Dedifferentiated amniotic fluid mesenchymal stem cell (primary cell): ENCODE results near the gene PRDM10.
"Not testable (repeated sequence)": the region's sequence is repeated elsewhere in the genome, so short reads cannot be mapped to it uniquely, and the experiment has no call there.

Experiments used
- DNase-seq: peaks from one replicate; pipeline ENCODE4 v3.0.0-alpha.2; 2016; ENCODE audit errors: extremely low spot score

PRDM10 gene

GRCh38 chr11:129895126-129896041, 107.3 kb downstream of the PRDM10 start, which contains the start of gene NFRKB:
Gene NFRKB (minus strand): TSS chr11:129895578. CDS start chr11:129892849, 2,729 bp downstream.
- DNase-seq: peak; percentile 51

- no peak for DNase-seq
These were observed 108.1 kb downstream of the PRDM10 start for GRCh38 chr11:129894278-129895125.

GRCh38 chr11:129888451-129888850, 114.2 kb downstream of the PRDM10 start:
- DNase-seq: no peak

- DNase-seq: no peak
These were observed 117.3 kb downstream of the PRDM10 start for GRCh38 chr11:129885381-129885780.

GRCh38 chr11:129884581-129884980, 118.1 kb downstream of the PRDM10 start:
- no peak for DNase-seq

GRCh38 chr11:129881570-129882170, 121.0 kb downstream of the PRDM10 start:
- no peak for DNase-seq

GRCh38 chr11:129880311-129880710, 122.3 kb downstream of the PRDM10 start:
- no peak for DNase-seq

GRCh38 chr11:129871914-129872313, 130.7 kb downstream of the PRDM10 start:
- DNase-seq: no peak

- DNase-seq: not testable (repeated sequence)
These were observed 134.0 kb downstream of the PRDM10 start for GRCh38 chr11:129868626-129869025.

- no peak for DNase-seq
These were observed 136.3 kb downstream of the PRDM10 start for GRCh38 chr11:129866311-129866710.

GRCh38 chr11:129865701-129866100, 136.9 kb downstream of the PRDM10 start:
- DNase-seq: no peak

- no peak for DNase-seq
These were observed 137.8 kb downstream of the PRDM10 start for GRCh38 chr11:129864811-129865210.

GRCh38 chr11:129861702-129862522, 140.7 kb downstream of the PRDM10 start:
- DNase-seq: peak; percentile 88

GRCh38 chr11:129856036-129856435, 146.6 kb downstream of the PRDM10 start:
- DNase-seq: no peak

GRCh38 chr11:129855086-129855485, 147.5 kb downstream of the PRDM10 start:
- no peak for DNase-seq

- DNase-seq: no peak
These were observed 148.3 kb downstream of the PRDM10 start for GRCh38 chr11:129854232-129854805.

GRCh38 chr11:129853518-129854231, 149.0 kb downstream of the PRDM10 start:
- no peak for DNase-seq

- DNase-seq: no peak
These were observed 150.4 kb downstream of the PRDM10 start for GRCh38 chr11:129852125-129852740.
